Pancreas (tissue), 10 donors: ENCODE results near the gene TOMM34. TPM values are rescaled to one million over a fixed set of nuclear protein-coding genes. Genes with fewer than 3 reads are reported as not detected.

Experiments used
- ATAC-seq, 4 donors: fragments of 200-7000 bp; cut with Tn5 transposase; one replicate each; pipeline versions ENCODE4 v1.8.0 to v1.9.1; 2020; ENCODE audit warnings: mild to moderate bottlenecking in 4 of 4, moderate library complexity in 4 of 4
- DNase-seq, 6 donors: peaks; one replicate each; pipeline ENCODE4 v3.0.0-alpha.2; 2020
- FAIRE-seq: peaks from 2 replicates; lab custom pipeline; 2012; peaks lifted over from hg19 to GRCh38; lab: Jason Lieb, UNC
- H3K27ac ChIP-seq, 4 donors: fragments of 200-600 bp; sonication (generic); 1 replicate in 3 of 4; 2 replicates in 1 of 4; pipeline versions ENCODE4 v1.5.0 to v1.8.0; 2020
- H3K27me3 ChIP-seq, 4 donors: fragments of 200-600 bp; one replicate each; pipeline ENCODE4 v1.8.0; 2021
- H3K36me3 ChIP-seq, 3 donors: fragments of 200-600 bp; sonication (generic) in 1 of 3; one replicate each; pipeline versions ENCODE4 v1.5.0 to v1.8.0; 2020 to 2021
- H3K4me1 ChIP-seq, 3 donors: fragments of 200-600 bp; one replicate each; pipeline ENCODE4 v1.8.0; 2021
- H3K4me3 ChIP-seq, 4 donors: fragments of 200-600 bp; sonication (generic) in 2 of 4; one replicate each; pipeline versions ENCODE4 v1.5.0 to v1.8.0; 2020 to 2021
- H3K9me3 ChIP-seq, 4 donors: fragments of 200-600 bp; one replicate each; pipeline ENCODE4 v1.8.0; 2021
- WGBS, 2 donors: extraction: QIAGEN DNeasy Blood & Tissue Kit; methylation state at CpG; one replicate each; pipeline ENCODE4 v1.1.7; 2013; 5-methylcytosine and 5-hydroxymethylcytosine counted together
- intact Hi-C, 3 donors: fragments of 100-400 bp; cut with DNase I; formaldehyde crosslinking; loops; one replicate each; pipeline versions ENCODE4 v1.11.1 to v1.14.2; 2022
- polyA plus RNA-seq, 2 donors: library from polyadenylated mRNA; stranded (reverse); fragments of 200-250 nt; gene quantifications; one replicate each; pipeline ENCODE4 v1.2.3, GENCODE V29; 2013
- total RNA-seq, 6 donors: library from RNA; stranded (reverse); fragmentation: NEBNext Ultra II Directional in 4 of 6; extraction: Animal tissue kit (Norgen Biotek cat#: 25700) in 4 of 6; gene quantifications; one replicate each; pipeline versions ENCODE4 v1.2.1 to v1.2.4, GENCODE V29; 2021 to 2023
- TF ChIP-seq, protein P1 (sequence below), 4 donors: fragments of 200-600 bp; sonication (generic) in 3 of 4; IDR thresholded peaks; one replicate each; pipeline versions ENCODE4 v1.5.0 to v1.8.0; 2021; ENCODE audit warnings: antibody characterized with exemption in 4 of 4
- donor health status: healthy with polysubstance abuse.
- donor health status: DM: no; HTN: no; CAD: no; lungs with moderate emphysema.
- donor health status: DM: no; HTN: no; CAD: no.
- donor health status: control.
- donor health status: control.
- donor health status: Bipolar disorder and iron deficiency.
- donor health status: DM: yes; HTN: yes; CAD: no.
- donor health status: DM: no; HTN: no; CAD: no.
- donor health status: DM: no; HTN: no; CAD: no.
- donor health status: DM: yes; HTN: yes; CAD: no.

The TOMM34 gene
- total and polyA plus RNA-seq, 8 donors = 4.9 to 18.6 (median 7.4) TPM

DNA sequence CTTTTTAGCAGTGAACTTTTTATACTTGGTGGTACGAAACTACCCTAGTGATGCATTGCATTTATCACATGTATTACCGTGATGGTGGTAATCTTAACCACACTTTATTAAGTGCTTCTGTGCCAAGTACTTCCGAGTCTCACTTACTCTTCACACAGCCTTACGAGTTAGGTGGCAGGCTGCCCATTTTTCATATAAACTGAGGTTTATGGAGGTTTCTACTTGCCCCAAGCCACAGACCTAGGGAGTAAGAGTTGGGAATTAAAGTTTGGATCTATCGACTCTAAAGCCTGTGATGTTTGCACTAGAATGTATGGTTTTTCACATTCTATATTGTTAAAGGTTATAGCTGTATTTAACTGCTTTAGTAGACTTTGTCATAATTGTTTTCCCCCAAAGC, 55.8 kb downstream of the TOMM34 start:
- FAIRE-seq (no peak), DNase-seq (no peak), ATAC-seq (no peak)
- TF ChIP-seq, protein P1, sequence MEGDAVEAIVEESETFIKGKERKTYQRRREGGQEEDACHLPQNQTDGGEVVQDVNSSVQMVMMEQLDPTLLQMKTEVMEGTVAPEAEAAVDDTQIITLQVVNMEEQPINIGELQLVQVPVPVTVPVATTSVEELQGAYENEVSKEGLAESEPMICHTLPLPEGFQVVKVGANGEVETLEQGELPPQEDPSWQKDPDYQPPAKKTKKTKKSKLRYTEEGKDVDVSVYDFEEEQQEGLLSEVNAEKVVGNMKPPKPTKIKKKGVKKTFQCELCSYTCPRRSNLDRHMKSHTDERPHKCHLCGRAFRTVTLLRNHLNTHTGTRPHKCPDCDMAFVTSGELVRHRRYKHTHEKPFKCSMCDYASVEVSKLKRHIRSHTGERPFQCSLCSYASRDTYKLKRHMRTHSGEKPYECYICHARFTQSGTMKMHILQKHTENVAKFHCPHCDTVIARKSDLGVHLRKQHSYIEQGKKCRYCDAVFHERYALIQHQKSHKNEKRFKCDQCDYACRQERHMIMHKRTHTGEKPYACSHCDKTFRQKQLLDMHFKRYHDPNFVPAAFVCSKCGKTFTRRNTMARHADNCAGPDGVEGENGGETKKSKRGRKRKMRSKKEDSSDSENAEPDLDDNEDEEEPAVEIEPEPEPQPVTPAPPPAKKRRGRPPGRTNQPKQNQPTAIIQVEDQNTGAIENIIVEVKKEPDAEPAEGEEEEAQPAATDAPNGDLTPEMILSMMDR (IDR thresholded peaks at IDR 0.05) = no peak
- Histone ChIP-seq H3K36me3 (peaks cover 0 to 45% (median 6%) of the 10 kb centered on the region in 3 donors), H3K4me1 (peaks cover 0 to 4% (median 0%) of the 10 kb centered on the region in 3 donors), H3K27me3 (no peaks in the 10 kb centered on the region), H3K4me3 (no peak overlapping the region), H3K9me3 (no peaks in the 10 kb centered on the region), H3K27ac (no peak overlapping the region)
- intact Hi-C loops = no loop called here
- WGBS, 2 donors = 79 to 80% methylated on average over 5 of the region's 5 CpGs

DNA sequence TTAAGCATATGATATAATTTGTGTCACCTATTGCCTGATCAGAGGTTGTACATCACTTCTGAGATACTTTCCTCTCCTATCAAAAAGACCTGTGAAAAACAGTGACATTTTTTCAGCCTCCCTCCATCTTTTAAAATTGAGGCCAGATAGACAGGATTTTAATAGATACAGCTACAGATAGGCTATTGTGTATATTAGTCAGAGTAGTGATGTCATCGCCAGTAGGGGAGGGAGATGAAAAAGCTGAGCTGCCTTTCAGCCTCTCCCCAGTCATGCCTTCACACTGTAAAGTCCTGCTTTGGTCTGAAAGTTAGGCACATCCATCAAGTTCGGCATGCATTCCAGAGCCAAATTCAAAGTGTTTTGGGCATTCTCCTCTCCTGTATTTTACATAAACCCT, 58.2 kb downstream of the TOMM34 start:
- no peak overlapping the region for H3K4me3 ChIP-seq
- 88 to 89% methylated on average over 2 of the region's 2 CpGs for WGBS, 2 donors
- H3K36me3 ChIP-seq = peaks cover 0 to 41% (median 6%) of the 10 kb centered on the region in 3 donors
- no peaks in the 10 kb centered on the region for H3K9me3 ChIP-seq
- DNase-seq = no peak
- no peaks in the 10 kb centered on the region for H3K27me3 ChIP-seq
- ATAC-seq = no peak
- H3K4me1 ChIP-seq = no peaks in the 10 kb centered on the region
- no peak overlapping the region for H3K27ac ChIP-seq
- no peak for FAIRE-seq
- TF ChIP-seq, protein P1 (IDR thresholded peaks at IDR 0.05) = no peak
- intact Hi-C loops = no loop called here

DNA sequence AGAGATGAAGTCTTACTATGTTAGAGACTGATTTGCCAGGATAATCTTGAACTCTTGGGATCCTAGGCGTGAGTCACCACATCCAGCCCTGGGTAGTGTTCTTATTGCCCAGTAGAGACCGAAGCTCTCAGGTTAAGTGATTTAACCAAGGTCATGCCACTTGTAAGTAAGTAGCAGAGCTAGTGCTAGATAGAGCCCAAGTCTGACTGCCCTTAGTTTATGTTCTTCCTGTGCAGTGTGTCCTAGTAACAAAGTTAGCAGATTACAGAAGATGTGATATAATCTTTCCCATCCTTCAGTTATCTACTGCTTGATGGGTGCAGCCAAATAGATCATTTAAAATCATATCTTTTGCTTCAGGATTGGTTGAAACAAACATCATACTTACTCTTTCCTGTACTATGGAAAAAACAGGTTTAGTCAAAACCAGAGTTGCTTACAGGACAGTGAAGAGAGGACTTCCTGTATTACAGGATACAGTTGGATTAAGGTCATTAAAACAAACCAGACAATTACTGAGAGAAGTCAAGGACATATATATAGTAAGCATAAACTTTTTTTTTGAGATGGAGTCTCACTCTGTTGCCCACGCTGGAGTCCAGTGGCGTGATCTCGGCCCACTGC, 59.9 kb downstream of the TOMM34 start:
- no peaks in the 10 kb centered on the region for H3K9me3 ChIP-seq
- H3K27ac ChIP-seq = no peak overlapping the region
- DNase-seq (no peak), ATAC-seq (no peak), FAIRE-seq (no peak)
- peaks cover 0 to 6% (median 0%) of the 10 kb centered on the region in 3 donors for H3K4me1 ChIP-seq
- intact Hi-C loops = no loop called here
- no peak overlapping the region for H3K4me3 ChIP-seq
- peaks cover 0 to 31% (median 6%) of the 10 kb centered on the region in 3 donors for H3K36me3 ChIP-seq
- no peaks in the 10 kb centered on the region for H3K27me3 ChIP-seq
- 82 to 84% methylated on average over 5 of the region's 5 CpGs for WGBS, 2 donors
- TF ChIP-seq, protein P1 (IDR thresholded peaks at IDR 0.05) = no peak

DNA sequence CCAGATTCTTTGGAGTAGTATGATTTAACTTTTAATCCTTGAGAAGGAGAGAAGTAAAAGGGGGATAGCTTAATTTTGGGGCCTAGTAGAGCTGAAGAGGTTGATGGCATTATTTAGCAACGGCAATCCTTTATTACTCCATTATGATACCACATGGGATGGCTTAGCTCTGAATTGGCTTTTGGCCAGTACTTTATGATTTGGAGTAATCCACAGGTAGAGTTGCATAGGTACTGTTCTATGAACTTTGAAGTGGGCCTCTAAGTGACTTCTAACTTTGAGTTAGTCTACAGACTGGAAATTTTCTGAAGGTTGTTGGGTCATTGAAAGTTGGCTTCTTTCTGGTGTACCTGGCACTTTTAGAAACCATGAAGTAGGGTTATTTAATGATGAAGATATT, 63.1 kb downstream of the TOMM34 start:
- FAIRE-seq (no peak), ATAC-seq (no peak), DNase-seq (no peak)
- Histone ChIP-seq H3K4me3 (no peak overlapping the region), H3K9me3 (no peaks in the 10 kb centered on the region), H3K27ac (peak overlapping the region in 1 of 4 donors; percentile 28), H3K27me3 (no peaks in the 10 kb centered on the region), H3K4me1 (peaks cover 0 to 6% (median 0%) of the 10 kb centered on the region in 3 donors), H3K36me3 (peaks cover 0 to 4% (median 0%) of the 10 kb centered on the region in 3 donors)
- TF ChIP-seq, protein P1 (IDR thresholded peaks at IDR 0.05) = no peak
- intact Hi-C loops = no loop called here
- WGBS, 2 donors = 85 to 96% methylated on average over 1 of the region's 1 CpG

DNA sequence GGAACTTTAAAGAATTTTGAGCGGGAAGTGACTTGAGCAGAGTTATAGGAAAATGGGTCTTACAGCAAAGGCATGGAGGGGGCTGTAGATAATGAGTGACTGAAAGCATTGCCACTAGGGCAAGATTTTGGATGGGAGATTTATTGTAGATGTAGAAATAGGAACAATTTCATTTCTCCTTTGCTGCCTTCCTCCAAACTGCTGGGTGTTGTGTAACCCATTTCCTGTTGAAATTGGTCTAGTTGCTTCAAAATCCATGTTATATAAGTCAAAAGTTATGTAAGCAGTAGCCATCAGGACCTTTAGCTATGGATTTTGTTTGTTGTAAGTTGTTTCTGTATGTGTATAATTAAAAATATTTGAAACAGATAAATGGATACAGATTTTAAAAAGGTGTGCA, 63.6 kb downstream of the TOMM34 start:
- ATAC-seq (peak in 1 of 4 donors; percentile 42), DNase-seq (no peak), FAIRE-seq (no peak)
- Histone ChIP-seq H3K4me3 (no peak overlapping the region), H3K27me3 (no peaks in the 10 kb centered on the region), H3K4me1 (peaks cover 0 to 6% (median 0%) of the 10 kb centered on the region in 3 donors), H3K27ac (peak overlapping the region in 1 of 4 donors; percentile 28), H3K9me3 (no peaks in the 10 kb centered on the region), H3K36me3 (peaks cover 0 to under 1% (median 0%) of the 10 kb centered on the region in 3 donors)
- TF ChIP-seq, protein P1 (IDR thresholded peaks at IDR 0.05) = no peak
- 84 to 95% methylated on average over 1 of the region's 1 CpG for WGBS, 2 donors
- intact Hi-C loops = no loop called here
